ENCODE measurements around the gene KRTAP5-2.
"Not testable (repeated sequence)": the region's sequence is repeated elsewhere in the genome, so short reads cannot be mapped to it uniquely, and the experiment has no call there.

KRTAP5-2 gene

GRCh38 chr11:1625541-1625940, 27.4 kb upstream of the KRTAP5-2 start:
- no peak for DNase-seq

GRCh38 chr11:1624621-1625020, 26.5 kb upstream of the KRTAP5-2 start:
- no peak for DNase-seq

GRCh38 chr11:1623716-1624115, 25.6 kb upstream of the KRTAP5-2 start:
- no peak for DNase-seq

GRCh38 chr11:1622086-1622485, 24.0 kb upstream of the KRTAP5-2 start, which contains the start of gene KRTAP5-4:
TSS of gene KRTAP5-4 (minus strand) at chr11:1622138. CDS start at chr11:1622093, 45 bp downstream.
- DNase-seq, result no peak

GRCh38 chr11:1619449-1619848, 21.4 kb upstream of the KRTAP5-2 start:
- DNase-seq, result no peak

- no peak for DNase-seq
Observed at GRCh38 chr11:1618231-1618630, 20.1 kb upstream of the KRTAP5-2 start.

GRCh38 chr11:1608363-1608762, 10.3 kb upstream of the KRTAP5-2 start, which contains the start of gene KRTAP5-3:
TSS of gene KRTAP5-3 (minus strand) at chr11:1608463. CDS start at chr11:1608385, 78 bp downstream.
- no peak for DNase-seq

GRCh38 chr11:1607901-1608300, 9.8 kb upstream of the KRTAP5-2 start:
- DNase-seq, result not testable (repeated sequence)

- DNase-seq, result not testable (repeated sequence)
Observed at GRCh38 chr11:1607156-1607845, 9.2 kb upstream of the KRTAP5-2 start.

GRCh38 chr11:1605923-1606322, 7.8 kb upstream of the KRTAP5-2 start:
- not testable (repeated sequence) for DNase-seq

GRCh38 chr11:1604711-1605110, 6.6 kb upstream of the KRTAP5-2 start:
- no peak for DNase-seq

- no peak for DNase-seq
Observed at GRCh38 chr11:1604181-1604580, 6.1 kb upstream of the KRTAP5-2 start.

GRCh38 chr11:1603629-1604028, 5.5 kb upstream of the KRTAP5-2 start:
- DNase-seq, result no peak

- not testable (repeated sequence) for DNase-seq
Observed at GRCh38 chr11:1601663-1602062, 3.6 kb upstream of the KRTAP5-2 start.

GRCh38 chr11:1600626-1601025, 2.5 kb upstream of the KRTAP5-2 start:
- no peak for DNase-seq

- no peak for DNase-seq
Observed at GRCh38 chr11:1598816-1599215, 722 bp upstream of the KRTAP5-2 start.

GRCh38 chr11:1598406-1598805, 312 bp upstream of the KRTAP5-2 start:
- DNase-seq, result not testable (repeated sequence)

- no peak for DNase-seq
Observed at GRCh38 chr11:1597331-1597993, 632 bp downstream of the KRTAP5-2 start.

GRCh38 chr11:1596576-1597121, 1.4 kb downstream of the KRTAP5-2 start:
- DNase-seq, result not testable (repeated sequence)

GRCh38 chr11:1595994-1596575, 2.0 kb downstream of the KRTAP5-2 start:
- not testable (repeated sequence) for DNase-seq

GRCh38 chr11:1592628-1593027, 5.5 kb downstream of the KRTAP5-2 start:
- DNase-seq, result no peak

- no peak for DNase-seq
Observed at GRCh38 chr11:1589996-1590395, 8.1 kb downstream of the KRTAP5-2 start.

- DNase-seq, result not testable (repeated sequence)
Observed at GRCh38 chr11:1589191-1589963, 8.7 kb downstream of the KRTAP5-2 start.

All from T1000 (cell line).